Coronary artery (tissue), 2 donors: Measurements from ENCODE around the gene EHF.

Experiments
- DNase-seq: peaks from one replicate; pipeline ENCODE4 v3.0.0-alpha.2; 2017; ENCODE audit warnings: low spot score
- H3K27ac ChIP-seq, 2 donors: fragments of 200-600 bp; sonication (generic); one replicate each; pipeline ENCODE4 v1.5.1; 2016 to 2019
- H3K4me3 ChIP-seq: fragments of 200-600 bp; sonication (generic); 2 replicates; pipeline ENCODE4 v1.5.1; 2016; ENCODE audit warnings: mild to moderate bottlenecking, moderate library complexity
- TF ChIP-seq, protein P1 (sequence below): fragments of 200-600 bp; sonication (generic); IDR thresholded peaks from one replicate; pipeline ENCODE4 v1.5.1; 2019; ENCODE audit warnings: antibody characterized with exemption

Gene EHF

DNA sequence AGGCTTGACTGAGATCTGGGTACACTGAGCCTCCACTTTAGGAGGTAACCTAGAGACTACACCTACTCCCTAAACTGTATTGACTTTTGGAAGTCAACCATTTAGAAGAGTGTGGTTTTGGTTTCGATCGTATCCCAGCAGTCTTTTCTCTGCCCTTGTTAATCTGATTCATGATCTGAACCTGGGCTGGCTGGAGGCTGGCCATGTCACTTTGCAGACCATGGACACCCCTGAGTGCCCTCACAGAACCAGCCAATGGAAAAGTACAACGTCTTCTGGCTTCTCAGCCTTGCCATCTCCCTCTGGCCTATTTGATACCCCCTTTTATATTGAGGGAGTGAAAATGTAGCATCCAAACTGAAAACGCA is 10.8 kb downstream of the EHF start:
- Histone ChIP-seq H3K4me3 (no peak overlapping the region), H3K27ac (no peak overlapping the region)
- TF ChIP-seq, protein P1, sequence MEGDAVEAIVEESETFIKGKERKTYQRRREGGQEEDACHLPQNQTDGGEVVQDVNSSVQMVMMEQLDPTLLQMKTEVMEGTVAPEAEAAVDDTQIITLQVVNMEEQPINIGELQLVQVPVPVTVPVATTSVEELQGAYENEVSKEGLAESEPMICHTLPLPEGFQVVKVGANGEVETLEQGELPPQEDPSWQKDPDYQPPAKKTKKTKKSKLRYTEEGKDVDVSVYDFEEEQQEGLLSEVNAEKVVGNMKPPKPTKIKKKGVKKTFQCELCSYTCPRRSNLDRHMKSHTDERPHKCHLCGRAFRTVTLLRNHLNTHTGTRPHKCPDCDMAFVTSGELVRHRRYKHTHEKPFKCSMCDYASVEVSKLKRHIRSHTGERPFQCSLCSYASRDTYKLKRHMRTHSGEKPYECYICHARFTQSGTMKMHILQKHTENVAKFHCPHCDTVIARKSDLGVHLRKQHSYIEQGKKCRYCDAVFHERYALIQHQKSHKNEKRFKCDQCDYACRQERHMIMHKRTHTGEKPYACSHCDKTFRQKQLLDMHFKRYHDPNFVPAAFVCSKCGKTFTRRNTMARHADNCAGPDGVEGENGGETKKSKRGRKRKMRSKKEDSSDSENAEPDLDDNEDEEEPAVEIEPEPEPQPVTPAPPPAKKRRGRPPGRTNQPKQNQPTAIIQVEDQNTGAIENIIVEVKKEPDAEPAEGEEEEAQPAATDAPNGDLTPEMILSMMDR = no peak
- DNase-seq = no peak

DNA sequence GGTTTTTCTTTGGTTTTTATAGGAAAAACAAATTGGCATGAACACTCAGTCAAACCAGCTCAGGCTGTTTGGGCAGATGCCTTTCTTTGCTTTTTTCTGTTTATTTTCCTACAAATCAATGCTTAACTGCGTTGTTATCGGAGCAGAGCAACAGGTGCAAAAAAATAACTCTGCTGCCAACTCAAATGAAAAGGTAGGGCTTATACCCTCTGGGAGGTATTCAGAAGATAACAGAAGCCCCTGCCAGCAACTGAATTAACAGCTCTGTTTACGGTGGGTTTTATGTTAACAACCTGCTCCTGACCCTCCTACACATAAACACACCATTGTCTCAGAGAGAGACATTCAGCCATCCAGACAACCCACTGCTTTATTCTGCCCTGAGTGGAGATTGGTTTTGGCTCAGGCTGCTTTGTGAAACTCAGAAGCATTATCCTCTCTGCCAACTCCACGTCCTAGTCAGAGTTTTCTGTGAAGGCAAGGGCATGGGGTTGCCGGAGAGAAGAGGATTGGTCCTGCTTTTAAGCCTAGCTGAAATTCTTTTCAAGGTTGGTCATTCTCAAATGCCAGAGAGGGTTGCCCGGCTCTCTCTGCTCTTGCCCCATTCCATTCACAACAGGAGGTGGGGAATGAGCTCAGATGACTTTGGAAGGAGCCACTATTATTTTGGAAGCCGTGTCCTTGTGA is 11.4 kb downstream of the EHF start:
- Histone ChIP-seq H3K4me3 (no peak overlapping the region), H3K27ac (no peak overlapping the region)
- TF ChIP-seq, protein P1 = no peak
- DNase-seq = no peak

DNA sequence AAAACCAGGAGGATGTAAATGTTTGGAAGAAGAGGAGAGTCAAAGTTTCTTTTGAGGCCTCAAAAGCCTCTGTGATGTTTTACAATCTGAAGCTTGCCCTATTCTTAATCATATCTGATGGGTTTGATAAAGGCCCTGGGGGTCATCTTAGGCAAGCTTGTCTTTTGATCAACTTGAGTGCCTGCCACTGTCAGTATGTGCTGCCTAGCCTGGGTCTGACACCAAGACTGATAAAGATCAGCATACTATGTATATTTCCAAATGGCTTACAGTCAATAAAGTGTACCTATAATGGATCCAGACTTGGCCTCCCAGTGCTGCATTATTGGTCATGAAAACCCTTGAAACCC is 12.7 kb downstream of the EHF start:
- no peak overlapping the region for H3K4me3 ChIP-seq
- TF ChIP-seq, protein P1 = no peak
- DNase-seq = no peak
- H3K27ac ChIP-seq = no peak overlapping the region

DNA sequence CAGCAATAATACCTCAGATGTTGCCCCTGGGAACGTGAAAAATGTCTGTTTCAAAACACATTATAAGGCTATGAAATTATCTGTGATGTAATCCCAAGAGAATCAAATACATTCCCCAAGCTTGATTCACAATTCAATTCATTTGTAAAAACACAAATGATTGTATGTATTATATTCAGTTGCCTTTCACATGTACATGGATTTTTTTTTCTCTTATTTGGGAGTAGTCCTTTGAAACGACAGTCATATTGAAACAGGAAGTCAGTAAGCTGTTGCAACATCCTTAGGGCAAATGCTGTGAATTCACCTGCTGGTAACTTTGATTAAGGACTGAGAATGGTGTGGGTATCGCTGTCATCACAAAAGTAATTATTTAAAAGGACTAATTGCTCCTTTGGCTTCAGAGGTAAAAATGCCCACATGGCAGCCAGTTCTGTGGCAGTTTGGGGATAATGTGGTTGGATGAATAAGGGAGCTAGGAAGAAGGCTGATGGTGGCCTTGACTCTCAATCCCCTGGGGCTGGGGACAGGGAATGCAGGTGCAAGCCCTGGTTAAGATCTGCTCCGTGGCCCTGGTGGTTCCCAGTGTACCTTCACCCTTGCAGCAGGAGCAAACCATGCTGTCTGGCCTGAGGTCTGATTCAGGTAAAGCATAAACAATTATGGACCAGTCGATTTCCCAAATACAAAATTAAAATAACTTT is 13.2 kb downstream of the EHF start:
- TF ChIP-seq, protein P1 = no peak
- DNase-seq = no peak
- Histone ChIP-seq H3K4me3 (no peak overlapping the region), H3K27ac (no peak overlapping the region)

DNA sequence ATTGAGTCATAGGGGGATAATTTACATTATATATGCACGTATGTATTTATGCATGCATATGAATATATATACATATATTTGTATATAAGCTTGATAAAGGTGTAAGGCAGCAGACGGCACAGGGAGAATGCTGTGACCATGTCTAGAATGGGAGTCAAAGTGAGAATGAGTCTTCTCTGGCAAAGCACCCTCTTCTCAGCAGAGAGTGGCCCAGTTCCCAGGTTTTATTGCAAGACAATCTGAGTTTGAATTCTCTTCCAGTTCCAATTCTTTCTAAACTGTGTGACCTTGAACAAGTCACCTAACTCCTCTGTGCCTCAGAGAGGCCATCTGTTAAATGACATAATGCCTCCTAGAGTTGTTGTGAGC is 13.8 kb downstream of the EHF start:
- H3K4me3 ChIP-seq = no peak overlapping the region
- H3K27ac ChIP-seq = no peak overlapping the region
- no peak for DNase-seq
- TF ChIP-seq, protein P1 = no peak

DNA sequence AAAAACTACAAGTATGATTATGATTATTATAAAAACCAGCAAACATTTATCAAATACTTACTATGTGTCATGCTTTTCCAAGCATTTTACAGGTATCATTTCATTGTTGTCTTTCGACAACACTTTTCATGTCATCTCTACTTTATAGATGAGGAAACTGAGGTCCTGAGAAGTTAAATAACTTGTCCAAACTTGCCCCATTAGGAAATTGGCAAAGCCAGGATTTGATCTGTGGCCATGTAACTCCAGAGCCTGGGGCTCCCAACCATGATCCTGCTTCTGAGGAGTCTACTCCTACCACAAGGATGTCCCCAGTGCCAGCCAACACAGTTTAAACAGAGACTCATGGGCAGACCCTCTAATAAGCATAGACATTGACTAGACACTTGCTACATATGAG is 15.2 kb downstream of the EHF start:
- TF ChIP-seq, protein P1 = no peak
- DNase-seq = no peak
- no peak overlapping the region for H3K4me3 ChIP-seq
- no peak overlapping the region for H3K27ac ChIP-seq

DNA sequence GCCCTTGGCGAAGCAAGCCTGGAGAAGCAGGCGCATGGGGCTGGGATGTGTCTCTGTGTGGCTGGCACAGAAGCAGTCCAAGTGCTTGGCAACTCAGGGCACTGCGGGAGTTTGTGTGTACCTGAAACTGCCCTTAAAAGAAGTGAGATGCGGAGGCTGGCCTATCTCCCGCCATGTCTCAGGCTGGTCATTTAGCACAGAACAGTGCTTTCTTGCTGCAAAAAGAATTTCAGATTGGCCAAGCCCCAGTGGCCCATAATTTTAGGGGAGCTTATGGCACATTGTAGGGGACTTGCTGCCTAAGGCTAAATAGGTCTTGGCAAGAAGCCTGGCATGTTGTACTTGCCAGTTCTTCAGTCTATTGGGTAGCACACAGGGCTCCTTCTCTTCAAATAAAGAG is 16.4 kb downstream of the EHF start:
- no peak for DNase-seq
- Histone ChIP-seq H3K4me3 (no peak overlapping the region), H3K27ac (no peak overlapping the region)
- TF ChIP-seq, protein P1 = no peak
